DMS114 treated with DMSO at 0.1 percent for 48 hours (cell line): ENCODE data around the gene CD59.

Experiments used
- DNase-seq: peaks from one replicate; lab custom pipeline; 2025; ENCODE audit not compliant: unreplicated experiment; lab: John Stamatoyannopoulos, UW

Gene CD59, protein sequence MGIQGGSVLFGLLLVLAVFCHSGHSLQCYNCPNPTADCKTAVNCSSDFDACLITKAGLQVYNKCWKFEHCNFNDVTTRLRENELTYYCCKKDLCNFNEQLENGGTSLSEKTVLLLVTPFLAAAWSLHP

DNA sequence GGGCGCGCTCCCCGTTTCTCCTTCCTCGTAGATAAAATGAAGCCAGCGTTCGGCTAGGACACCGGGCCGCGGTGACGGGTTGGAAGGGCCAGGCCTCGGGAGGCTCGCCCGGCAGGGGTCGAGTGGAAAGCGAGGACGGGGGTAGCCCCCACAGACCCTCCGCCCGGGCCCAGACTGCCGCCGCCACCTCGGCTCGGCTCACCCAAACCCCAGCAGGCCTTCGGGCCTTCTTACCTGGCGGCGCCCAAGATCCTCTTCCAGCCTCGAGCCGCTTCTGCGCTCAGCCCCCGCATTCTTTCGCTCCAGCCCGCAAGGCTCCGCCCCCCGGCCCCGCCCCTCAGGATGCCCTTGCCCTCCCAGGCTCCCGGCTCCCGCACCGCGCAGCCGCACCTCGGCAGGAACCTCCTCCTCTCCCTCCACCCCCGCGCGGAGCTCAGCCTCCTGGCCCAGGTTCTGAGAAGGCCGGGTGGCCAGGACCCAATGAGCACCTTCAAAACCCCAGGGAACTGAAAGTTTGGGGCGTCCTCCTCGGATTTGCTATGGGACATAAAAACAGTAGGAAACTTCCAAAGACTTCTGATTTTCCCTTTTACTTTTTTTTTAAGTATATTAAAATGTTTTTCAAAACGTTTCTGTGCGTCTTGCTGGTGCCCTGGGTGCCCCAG, at the start of gene CD59:
Gene CD59, minus strand, starts transcription at position 276 of the 665 bp plus-strand sequence. CDS start 13,978 bp downstream, outside the sequence.
- DNase-seq = peak; percentile 34

DNA sequence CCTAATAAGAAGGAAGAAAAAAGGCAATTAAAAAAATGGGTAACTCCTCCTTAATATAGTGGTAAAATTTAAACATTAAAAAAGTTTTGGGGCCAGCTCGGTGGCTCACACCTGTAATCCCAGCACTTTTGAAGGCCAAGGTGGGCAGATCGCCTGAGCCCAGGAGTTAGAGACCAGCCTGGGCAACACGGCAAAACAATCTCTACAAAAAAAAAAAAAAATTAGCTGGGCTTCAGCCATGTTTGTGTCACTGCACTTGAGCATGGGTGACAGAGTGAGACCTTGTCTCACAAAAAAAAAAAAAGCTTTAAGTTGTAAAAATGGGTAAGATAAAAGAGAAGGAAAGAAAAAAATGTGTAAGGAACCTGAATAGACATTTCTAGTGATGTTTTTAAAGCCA, 49.4 kb upstream of the CD59 start:
- DNase-seq = no peak

DNA sequence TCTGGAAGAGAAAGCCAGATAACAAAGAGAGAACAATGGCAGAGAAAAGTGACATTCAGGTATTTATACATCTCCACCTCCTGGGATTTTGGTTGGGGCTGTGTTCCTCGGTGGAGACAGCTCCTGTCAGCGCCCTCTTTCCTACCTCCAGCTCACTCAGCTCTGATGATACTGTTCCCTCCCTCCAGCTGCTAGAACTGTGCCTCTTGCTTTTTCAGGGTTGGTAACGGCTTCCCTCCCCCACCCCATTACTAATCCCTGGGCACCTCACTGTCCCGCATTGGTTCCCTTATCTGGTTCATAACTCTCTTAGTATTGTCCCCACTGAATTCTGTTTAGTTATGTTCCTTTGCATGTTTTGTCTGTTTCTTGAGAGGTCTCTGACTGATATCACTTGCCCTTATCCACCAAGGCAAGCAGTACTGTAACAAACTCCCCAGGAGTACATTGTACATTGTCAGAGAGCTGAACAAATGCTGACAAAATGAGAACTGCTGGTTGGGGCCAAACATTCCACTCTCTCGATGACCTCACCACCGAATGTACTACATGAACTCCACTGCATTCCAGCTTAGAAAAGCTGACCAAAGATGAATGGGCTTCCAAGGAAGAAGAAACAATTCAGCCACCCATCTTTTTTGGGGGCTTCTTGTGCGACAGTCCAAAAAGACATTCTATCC, 43.8 kb upstream of the CD59 start:
- no peak for DNase-seq

DNA sequence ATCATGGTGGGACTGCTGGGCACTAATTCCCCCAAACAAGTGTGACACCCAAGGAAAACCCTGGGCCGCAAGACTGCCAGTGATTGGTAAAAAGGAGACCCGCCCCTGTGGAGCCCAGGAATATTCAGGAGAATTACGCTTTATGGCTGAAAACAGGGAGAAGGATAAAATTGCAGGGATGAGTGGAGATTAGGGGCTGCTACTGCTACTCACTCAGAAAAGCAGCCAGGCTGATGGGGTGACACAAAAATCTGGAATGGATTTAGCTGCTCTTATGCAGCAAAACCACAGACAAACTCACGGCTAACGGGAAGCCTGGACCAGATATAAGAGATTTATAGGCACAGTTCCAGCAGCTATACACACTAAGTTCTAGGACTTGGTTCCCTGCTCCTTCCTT, 42.5 kb upstream of the CD59 start:
- no peak for DNase-seq

DNA sequence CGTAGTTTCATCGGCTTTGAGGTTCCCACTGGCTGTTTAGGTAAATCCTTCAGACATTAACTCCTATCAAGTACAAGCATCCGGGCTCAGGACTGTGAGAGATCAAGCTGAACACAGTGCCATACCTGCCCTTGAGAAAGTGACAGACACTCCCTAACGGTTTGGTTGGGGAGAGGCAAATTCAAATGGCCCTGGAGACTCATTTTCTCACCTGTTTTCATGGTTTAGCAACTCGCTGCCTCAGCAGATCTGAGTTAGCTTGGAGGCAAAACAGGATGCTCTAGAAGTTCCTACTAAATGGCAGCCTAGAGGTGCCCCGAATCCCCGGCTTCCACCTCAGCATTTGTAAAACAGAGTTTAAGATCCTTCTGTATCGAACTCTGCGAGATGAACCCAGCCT, 41.7 kb upstream of the CD59 start:
- no peak for DNase-seq

DNA sequence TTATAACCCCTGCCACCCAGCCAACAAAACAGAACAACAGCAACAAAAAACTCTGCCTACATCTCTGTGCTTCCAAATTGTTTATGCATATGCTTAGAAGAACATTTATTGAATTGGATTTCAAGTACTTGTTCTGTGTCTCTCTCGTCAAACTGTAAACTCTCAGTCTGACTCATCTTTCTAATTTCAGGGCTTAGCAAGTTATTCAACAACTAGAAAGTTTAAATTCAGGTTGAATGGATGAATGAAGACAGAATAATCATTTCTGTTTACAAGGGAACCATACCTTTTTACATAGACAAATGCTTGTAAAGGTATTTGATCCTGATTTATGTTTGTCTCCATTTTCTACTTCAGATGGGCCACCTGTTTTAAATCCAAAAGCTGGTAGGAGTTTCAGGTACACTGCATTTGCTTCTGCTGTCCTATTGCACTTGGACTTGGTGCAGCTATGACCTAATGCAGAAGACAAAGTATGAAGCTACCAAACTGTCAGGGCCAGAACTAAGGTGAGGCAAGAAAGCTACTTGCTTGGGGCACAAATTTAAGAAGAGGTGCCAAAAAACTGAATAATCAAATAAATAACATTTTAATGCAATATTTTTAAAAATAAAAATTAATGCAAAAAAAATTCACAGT, 39.7 kb upstream of the CD59 start:
- DNase-seq = no peak

DNA sequence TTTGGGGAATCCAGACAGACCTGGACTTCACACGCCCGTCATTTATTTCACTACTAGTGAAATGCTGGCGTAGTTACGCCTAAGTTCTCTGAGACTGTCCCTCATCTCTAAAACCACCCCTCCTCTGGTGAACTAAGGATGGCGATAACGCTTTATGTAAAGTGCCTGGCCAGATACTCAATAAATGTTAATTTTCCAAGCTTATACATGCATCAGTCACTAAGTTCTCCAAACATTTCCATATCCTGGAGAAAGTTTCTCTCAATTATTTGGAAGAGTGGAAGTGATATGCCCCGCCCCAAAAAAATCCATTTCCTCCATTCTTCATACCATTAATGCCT, 39.2 kb upstream of the CD59 start:
- no peak for DNase-seq

DNA sequence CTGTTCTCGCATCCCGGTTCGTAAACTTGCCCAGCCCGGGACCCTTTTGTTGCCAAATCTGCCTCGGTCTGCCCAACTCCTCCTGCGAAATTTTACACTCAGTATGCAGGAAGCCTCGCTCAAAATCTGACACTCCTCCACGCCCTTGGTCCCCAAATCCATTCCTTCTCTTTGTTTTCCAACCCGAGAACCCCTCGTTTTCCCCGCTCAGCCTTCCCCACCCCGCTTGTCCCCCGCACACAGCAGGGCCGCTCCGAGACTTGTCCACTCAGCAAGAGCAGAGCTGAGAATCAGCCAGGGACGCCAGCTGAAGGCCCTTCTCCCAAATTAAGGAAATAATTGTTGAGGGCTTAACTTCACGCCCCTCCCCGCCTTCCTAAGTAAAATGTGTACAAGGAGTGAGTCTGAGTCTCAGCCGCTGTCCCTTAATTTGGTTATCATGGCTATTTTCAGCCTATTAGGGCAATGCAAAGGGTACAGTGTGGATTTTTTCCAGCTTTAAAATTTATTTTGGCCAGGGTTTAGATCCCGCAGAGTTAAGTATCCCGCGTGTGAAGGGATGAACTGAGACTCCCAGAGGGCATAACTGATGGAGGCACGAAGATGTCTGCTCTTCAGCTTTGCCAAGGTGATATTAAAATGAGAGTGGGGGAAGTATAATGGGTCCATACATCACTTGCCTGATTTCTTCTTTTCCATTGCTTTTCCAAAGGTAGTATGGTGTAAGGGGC, 38.7 kb upstream of the CD59 start:
- no peak for DNase-seq

DNA sequence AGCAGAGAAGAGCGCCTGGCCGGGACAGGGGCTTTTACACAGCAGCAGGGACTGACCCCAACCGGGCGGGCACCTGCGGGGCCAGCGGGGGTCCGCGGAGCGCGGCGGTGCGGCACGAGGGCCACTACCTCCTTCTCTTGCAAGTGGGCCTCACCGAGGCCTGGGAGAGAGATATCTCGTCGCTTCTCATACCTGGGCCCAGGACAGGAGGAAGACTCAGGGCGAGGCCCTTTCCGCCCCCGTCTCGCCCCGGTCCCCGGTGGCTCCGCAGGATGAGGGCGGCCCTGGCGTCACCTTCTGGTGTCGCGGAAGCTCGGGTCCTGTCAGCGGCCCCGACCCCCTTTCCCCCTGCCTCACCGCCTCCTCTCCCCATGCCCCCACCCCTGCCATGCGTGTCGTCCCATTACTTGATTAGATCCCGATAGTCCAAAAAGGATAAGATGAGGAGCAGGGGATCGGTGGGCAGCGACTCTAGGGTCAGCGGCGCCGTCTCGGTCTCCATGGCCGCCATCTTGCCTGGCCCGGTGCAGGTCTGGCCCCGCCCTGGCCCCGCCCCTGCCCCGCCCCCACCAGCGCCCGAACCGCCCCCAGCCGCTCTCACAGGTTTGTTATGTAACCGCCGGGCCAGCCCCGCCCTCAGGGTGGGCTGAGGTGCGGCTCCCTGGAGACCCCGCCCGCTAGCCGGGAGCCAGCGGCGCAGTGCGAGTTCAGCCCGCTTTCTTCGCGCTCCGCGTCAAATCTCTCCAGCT, 37.9 kb upstream of the CD59 start, which contains the start of gene FBXO3:
Gene FBXO3, minus strand, starts transcription at position 534 of the 749 bp plus-strand sequence. Its CDS starts 23 bp downstream, at position 511.
- peak; percentile 49 for DNase-seq

DNA sequence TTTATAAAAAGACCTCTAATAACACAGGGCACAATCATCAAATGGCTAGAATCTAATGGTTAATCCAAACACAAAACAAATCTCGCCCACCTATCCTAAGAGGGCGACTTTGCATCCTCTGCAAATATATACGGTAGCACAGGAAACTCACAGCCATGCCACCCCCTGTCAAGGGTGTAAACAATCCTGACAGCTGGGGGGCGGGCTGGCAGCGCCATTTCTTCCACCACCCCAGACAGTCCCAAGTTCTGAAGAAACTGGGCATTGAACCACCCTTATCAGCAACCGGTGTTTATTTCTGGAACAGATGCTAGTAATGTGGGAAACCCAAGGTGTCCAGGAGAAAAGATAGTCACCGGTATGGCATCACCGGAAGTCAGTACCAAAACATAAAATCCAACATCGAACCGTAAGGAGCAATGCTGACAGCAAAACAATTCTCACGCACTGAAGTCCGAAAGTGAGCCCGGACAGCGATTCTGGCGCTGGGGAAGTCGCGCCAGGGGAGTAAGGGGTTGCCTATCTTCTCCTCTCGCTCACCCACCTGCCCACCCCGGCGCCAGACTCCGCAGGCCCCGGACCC, 37.3 kb upstream of the CD59 start:
- peak; percentile 2 for DNase-seq

DNA sequence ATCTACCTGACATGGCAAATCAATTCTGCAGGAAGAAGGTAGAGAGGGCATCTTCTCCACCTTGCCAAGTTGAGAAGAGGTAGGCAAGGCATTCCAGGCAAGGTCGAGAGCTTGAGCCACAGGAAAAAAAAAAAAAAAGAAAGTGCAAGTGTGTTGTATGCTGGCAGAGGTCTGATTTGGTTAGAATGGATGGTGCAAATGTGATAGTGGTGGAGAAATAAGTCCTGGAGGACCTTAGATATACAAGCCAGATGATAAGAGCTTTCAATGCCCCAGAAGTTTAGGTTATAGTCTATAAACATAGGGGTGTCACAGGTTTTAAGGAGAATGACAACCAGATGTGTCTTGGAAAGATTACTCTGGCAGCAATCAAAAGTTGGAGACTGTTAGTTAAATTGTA, 36.6 kb upstream of the CD59 start:
- DNase-seq = no peak

DNA sequence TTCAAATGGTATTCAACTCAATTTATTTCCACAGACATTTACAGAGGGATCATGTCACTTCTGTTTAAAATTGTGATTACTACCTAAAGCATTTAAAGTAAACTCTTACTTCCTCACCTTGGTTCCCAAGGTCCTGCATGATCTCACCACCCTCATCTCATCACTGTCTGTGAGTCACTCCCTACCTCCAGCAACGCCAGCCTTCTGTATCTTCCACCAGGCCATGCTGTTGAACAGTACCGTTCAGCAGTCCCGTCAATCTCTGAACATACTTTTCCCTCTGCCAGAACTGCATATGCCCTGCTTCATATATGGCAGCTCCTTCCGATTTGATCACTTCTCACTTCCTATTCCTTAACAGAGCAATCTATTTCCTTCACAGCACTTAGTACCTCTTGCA, 36.1 kb upstream of the CD59 start:
- no peak for DNase-seq

DNA sequence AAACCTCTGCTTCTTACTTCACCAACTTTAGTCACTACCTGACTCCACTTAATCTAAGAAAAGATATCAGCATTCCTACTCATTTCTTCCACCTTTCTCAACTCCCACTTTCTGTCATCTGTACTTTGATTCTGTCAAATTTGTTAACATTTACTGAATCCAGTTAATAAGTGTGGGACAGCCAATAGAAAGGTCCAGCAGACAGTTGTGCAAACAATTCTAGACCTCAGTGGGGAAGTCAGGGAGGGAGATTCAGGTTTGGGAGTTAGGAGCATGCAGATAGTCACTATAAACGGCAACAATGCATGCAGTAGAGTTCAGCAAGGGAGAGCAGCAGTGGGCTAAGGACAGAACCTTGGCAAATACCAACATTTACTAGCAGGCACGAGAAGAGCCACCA, 34.0 kb upstream of the CD59 start:
- DNase-seq = no peak

DNA sequence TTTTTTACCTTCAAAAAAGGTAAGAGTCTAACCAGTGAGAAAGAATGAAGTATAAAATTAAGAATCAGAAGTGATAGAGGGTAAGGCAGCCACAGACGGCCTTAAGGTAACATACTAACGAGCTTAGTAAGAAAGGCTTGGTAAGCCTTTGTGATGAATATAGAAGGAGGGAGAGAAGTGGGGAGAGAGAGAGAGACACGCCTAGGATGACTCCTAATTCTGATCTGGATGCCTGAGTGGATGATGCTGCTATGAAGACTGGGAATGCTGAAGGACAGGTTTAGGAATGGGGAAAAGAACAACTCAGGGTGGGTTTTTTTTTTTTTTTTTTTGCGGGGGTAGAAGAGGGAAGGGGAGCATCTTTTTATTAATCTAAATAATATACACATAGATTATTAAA, 33.3 kb upstream of the CD59 start:
- no peak for DNase-seq

DNA sequence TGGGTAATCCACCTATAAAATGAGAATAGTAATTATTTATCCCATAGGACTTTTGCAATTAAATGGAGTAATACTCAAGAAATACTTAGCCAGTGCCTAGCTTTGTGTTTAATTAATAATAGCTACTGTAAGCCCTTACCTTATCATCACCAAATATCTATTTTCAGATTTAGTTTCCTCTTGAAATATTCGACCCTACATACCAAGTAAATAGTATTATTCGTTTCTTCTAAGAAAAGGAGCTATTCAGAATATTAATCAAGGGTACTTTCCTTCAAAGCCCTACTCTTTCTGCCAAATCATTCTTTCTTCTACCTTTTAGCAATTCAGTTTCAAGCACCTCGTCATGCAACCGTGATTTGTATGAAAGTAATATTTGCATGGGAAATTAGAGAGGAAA, 31.4 kb upstream of the CD59 start:
- DNase-seq = no peak

DNA sequence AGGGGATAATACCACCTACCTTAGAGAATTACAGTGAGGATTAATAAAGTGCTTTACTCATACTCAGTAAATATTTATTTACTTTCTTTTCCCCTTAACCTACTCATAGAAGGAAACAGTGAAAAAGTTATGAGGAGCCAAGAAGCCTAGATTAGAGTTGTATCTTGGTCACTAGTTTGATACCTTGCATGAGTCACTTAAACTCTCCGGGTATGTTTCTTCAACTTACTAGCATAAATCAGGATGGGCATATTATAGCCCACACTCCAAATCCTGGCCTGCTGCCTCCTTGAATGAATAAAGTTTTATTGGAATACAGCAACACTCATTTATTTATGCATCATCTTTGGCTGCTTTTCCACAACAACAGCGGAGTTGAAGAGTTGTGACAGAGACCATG, 29.9 kb upstream of the CD59 start:
- no peak for DNase-seq

DNA sequence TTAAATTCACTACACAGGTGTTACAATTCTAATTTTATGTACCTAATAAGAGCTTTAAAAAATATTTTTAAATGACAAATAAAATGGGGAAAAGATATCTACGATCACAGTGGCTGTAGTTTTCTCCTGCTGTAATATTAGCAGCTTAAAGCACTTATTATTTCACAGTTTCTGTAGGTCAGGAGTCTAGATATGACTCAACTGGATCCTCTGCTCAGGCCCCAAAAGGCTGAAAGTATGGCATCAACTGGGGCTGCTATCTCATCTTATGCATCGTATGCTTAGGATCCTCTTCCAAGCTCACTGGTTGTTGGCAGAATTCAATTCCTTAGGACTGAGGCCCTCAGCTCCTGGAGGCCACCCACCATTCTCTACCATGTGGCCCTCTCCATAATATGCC, 25.2 kb upstream of the CD59 start:
- no peak for DNase-seq

DNA sequence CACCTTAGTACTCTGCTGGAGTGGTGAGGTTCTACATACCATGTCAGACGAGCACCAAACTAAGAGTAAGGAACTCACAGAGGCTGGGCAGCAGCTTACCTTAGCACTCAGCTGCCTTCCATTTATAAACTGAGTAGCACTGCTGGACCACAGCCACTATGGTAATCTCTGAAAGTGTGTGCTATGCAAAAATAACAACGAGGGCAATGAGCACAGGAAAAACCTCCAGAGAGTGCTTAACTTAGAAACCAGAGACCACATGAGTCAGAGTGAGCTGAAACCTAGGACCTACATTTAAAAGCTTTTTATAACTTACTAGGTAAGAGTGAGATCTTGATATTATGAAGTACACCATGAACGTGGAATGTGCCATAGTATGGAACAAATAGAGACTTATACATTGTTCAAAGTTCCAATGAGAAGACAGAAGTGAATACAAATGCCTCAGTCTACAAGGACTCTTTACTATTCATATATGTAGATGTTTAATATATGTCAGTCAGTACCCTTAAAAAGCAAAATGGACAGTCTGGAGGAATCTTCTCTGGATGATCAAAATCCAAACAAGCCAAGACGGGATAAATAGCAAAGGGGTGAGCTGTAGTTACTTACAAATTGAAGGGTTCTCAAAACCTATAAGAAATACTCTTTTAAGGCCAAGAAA, 17.2 kb upstream of the CD59 start:
- DNase-seq = no peak

DNA sequence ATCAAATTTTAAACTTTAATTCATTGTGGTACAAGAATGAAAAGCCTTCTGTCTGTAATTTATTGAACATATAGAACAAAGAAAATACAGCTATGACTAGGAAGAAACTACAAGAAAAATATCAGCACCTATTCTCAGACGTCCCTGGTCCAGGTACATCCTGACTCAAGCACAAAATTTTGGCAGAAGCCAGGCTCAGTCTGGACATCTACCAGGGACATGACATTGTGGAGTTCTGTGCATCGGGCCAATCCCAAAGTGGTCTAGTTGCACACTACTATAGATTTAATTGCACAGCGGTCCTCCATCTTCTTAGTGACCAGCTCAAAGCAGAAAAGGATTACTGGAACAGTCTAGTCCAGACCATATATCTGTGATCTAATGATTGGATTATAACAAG, 15.7 kb upstream of the CD59 start:
- DNase-seq = no peak

DNA sequence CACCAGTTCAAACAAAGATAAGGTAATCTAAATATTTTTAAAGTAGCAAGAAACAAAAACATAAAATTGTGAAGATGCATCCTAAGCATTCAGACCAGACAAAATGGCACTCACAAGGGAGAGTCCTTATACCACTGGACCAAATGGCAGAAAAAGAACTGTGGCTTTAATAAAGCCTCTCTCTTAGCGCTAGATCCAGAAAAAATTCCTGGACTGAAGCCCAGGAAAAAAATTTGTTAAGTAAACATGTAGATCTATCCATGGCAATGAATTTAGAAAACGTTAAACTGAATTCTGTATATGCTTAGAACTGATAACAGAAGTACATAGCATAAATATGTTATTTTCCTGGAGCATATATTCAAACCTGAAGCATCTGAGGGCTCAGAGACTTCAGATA, 11.8 kb upstream of the CD59 start:
- no peak for DNase-seq
